ENCODE data around the gene RABL3.

DNA sequence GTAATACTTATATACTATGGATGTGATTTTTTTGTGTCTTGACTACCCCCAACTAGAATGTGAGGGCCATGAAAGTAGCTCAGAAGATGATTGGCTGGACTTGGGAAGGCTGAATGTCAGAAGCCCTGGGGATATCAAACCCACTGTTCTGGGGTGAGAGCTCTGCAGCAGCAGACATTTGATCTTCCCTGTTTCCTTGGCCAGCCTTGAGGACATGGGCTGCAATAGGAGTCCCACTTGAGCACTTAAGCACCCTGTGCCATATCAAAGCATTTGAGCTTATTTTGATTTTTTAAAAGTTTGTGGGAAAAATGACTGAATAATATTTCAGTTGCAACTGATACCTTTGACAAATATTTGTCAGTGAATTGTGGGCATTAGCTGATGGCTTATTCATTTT is 21.9 kb upstream of the RABL3 start:
- TF ChIP-seq RAD21 (CRISPR knock-in tag; IDR thresholded peaks at IDR 0.05) = no peak
- TF ChIP-seq CTCF (CRISPR knock-in tag; IDR thresholded peaks at IDR 0.05) = no peak
- no peak for TF ChIP-seq SOX5 (CRISPR knock-in tag; IDR thresholded peaks at IDR 0.05; ENCODE audit: borderline replicate concordance)
- no peak for TF ChIP-seq RXRB (CRISPR knock-in tag; IDR thresholded peaks at IDR 0.05; ENCODE audit: borderline replicate concordance)
- no peak for TF ChIP-seq TAF15 (IDR thresholded peaks at IDR 0.05; ENCODE audit: low read depth, low read length, poor library complexity, severe bottlenecking)
- TF ChIP-seq ZNF639 (CRISPR knock-in tag; conservative IDR thresholded peaks at IDR 0.05) = no peak
- no peak for TF ChIP-seq CBFB (CRISPR knock-in tag; IDR thresholded peaks at IDR 0.05)
- TF ChIP-seq POLR2AphosphoS5 (IDR thresholded peaks at IDR 0.05; ENCODE audit: low read depth, low read length) = no peak
- no peak for TF ChIP-seq CEBPG (CRISPR knock-in tag; IDR thresholded peaks at IDR 0.05)

All from HepG2 (cell line).